Heart left ventricle (tissue), 16 donors: Measurements from ENCODE around the gene HSD17B10. TPM values are rescaled to one million over a fixed set of nuclear protein-coding genes. Genes with fewer than 3 reads are reported as not detected.
A peak's percentile ranks its signal among the peaks of the same experiment; 100 is the strongest.

Experiments used
- ATAC-seq, 4 donors: fragments of 200-7000 bp; cut with Tn5 transposase; one replicate each; pipeline ENCODE4 v1.9.1; 2020 to 2022; ENCODE audit warnings: moderate library complexity in 4 of 4, mild to moderate bottlenecking in 3 of 4, moderate number of reproducible peaks in 1 of 4
- DNase-seq, 5 donors: peaks; one replicate each; pipeline ENCODE4 v3.0.0-alpha.2; 2020
- H3K27ac ChIP-seq, 12 donors: fragments of 200-600 bp; sonication (generic) in 4 of 12; one replicate each; pipeline versions ENCODE4 v1.5.0 to v1.8.0; 2016 to 2022; ENCODE audit warnings: mild to moderate bottlenecking in 2 of 12
- H3K27me3 ChIP-seq, 9 donors: fragments of 200-600 bp; sonication (generic) in 2 of 9; one replicate each; pipeline versions ENCODE4 v1.5.1 to v1.8.0; 2016 to 2022; ENCODE audit warnings: mild to moderate bottlenecking in 3 of 9
- H3K36me3 ChIP-seq, 9 donors: fragments of 200-600 bp; sonication (generic) in 2 of 9; one replicate each; pipeline versions ENCODE4 v1.5.0 to v1.8.0; 2018 to 2022; ENCODE audit warnings: mild to moderate bottlenecking in 2 of 9
- H3K4me1 ChIP-seq, 12 donors: fragments of 200-600 bp; sonication (generic) in 4 of 12; one replicate each; pipeline versions ENCODE4 v1.5.0 to v1.8.0; 2016 to 2022; ENCODE audit warnings: mild to moderate bottlenecking in 3 of 12
- H3K4me3 ChIP-seq, 12 donors: fragments of 200-600 bp; sonication (generic) in 4 of 12; one replicate each; pipeline versions ENCODE4 v1.5.0 to v1.8.0; 2017 to 2022; ENCODE audit warnings: mild to moderate bottlenecking in 9 of 12, moderate library complexity in 4 of 12
- H3K9me3 ChIP-seq, 12 donors: fragments of 200-600 bp; sonication (generic) in 4 of 12; one replicate each; pipeline versions ENCODE4 v1.5.0 to v1.8.0; 2016 to 2022; ENCODE audit warnings: mild to moderate bottlenecking in 1 of 12
- POLR2A ChIP-seq, 2 donors: fragments of 450-650 bp; IDR thresholded peaks; one replicate each; pipeline ENCODE4 v1.6.1; 2017; ENCODE audit warnings: antibody characterized with exemption in 2 of 2, mild to moderate bottlenecking in 2 of 2, moderate library complexity in 2 of 2
- whole genome bisulfite sequencing, 4 donors: extraction: QIAGEN DNeasy Blood & Tissue Kit in 2 of 4; methylation state at CpG; one replicate each; pipeline versions ENCODE4 v1.1.5 to v1.1.7; 2013 to 2018; 5-methylcytosine and 5-hydroxymethylcytosine counted together
- intact Hi-C, 10 donors: fragments of 100-400 bp; cut with DNase I; formaldehyde crosslinking; loops; one replicate each; pipeline versions ENCODE4 v1.11.1 to v1.14.2; 2022
- microRNA-seq, 4 donors: library from miRNA; unstranded; fragments of <30 nt; microRNA quantifications; one replicate each; pipeline versions ENCODE4 to v1.2.0, GENCODE V29; 2017 to 2020
- polyA plus RNA-seq, 2 donors: library from polyadenylated mRNA; stranded (reverse); fragments of 200-250 nt; gene quantifications; one replicate each; pipeline ENCODE4 v1.2.3, GENCODE V29; 2013
- total RNA-seq, 9 donors: library from RNA; depleted of rRNA in 2 of 9; stranded (reverse); fragments of >200 nt in 2 of 9; fragmentation: NEBNext Ultra II Directional in 3 of 9; extraction: Animal tissue kit (Norgen Biotek cat#: 25700) in 3 of 9; gene quantifications; one replicate each; pipeline versions ENCODE4 v1.1.0 to v1.2.4, GENCODE V29; 2016 to 2023
- TF ChIP-seq, protein P1 (sequence below), 12 donors: fragments of 200-600 bp; sonication (generic) in 4 of 12; IDR thresholded peaks; one replicate each; pipeline versions ENCODE4 v1.5.0 to v1.8.0; 2018 to 2022; ENCODE audit warnings: antibody characterized with exemption in 12 of 12, mild to moderate bottlenecking in 5 of 12
- donor health status: ischemic (EF 13 %, LVEDD 7.1; RV severe dilation, severe dysfunction).
- donor health status: healthy with polysubstance abuse.
- donor health status: DM: no; HTN: yes; CAD: no.
- donor health status: DM: no; HTN: no; CAD: no.
- donor health status: ischemic (EF 25% LVEDD 6.9; RV normal size, moderate dysfunction).
- donor health status: ischemic (EF 25% LVEDD 5.7; RV mildly dilated, moderate dysfunction).
- donor health status: healthy.
- donor health status: DM: yes; HTN: yes; CAD: no.
- donor health status: ischemic (EF 35%, LVEDD 5.7; RV mildly dilated, moderate dysfunction).
- donor health status: nonischemic (EF 11% LVEDD 7.7; RV severe dilation, severe dysfunction).
- donor health status: DM: yes; HTN: yes; CAD: no.
- donor health status: PGD.
- donor health status: ischemic (EF 29% LVEDD 5.4; RV normal size, mild dysfunction).
- donor health status: nonischemic (EF 23%, LVEDD 6.1; RV moderate dilation, normal function).

The HSD17B10 gene
- total and polyA plus RNA-seq, 11 donors = 49.7 to 169 (median 94.3) TPM

DNA sequence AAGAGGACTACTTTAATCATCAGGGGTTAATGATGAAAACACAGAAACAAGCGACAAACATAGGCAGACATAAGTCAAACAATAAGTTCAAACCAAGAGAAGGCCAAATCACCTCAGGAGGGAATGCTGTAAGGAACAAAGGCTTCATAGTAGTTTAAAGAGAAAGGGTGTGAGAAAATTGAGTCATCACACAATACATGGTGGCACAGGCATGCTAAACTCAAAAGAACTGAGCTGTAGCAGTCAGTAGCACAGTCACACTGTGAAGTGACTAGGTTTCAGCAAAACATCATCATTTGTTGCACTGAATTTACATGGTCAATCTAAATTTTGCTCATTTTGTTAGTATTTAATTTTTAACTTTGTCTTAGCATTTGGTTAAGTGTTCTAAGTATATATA is 36.0 kb downstream of the HSD17B10 start:
- TF ChIP-seq POLR2A (IDR thresholded peaks at IDR 0.05) = no peak
- TF ChIP-seq, protein P1, sequence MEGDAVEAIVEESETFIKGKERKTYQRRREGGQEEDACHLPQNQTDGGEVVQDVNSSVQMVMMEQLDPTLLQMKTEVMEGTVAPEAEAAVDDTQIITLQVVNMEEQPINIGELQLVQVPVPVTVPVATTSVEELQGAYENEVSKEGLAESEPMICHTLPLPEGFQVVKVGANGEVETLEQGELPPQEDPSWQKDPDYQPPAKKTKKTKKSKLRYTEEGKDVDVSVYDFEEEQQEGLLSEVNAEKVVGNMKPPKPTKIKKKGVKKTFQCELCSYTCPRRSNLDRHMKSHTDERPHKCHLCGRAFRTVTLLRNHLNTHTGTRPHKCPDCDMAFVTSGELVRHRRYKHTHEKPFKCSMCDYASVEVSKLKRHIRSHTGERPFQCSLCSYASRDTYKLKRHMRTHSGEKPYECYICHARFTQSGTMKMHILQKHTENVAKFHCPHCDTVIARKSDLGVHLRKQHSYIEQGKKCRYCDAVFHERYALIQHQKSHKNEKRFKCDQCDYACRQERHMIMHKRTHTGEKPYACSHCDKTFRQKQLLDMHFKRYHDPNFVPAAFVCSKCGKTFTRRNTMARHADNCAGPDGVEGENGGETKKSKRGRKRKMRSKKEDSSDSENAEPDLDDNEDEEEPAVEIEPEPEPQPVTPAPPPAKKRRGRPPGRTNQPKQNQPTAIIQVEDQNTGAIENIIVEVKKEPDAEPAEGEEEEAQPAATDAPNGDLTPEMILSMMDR (IDR thresholded peaks at IDR 0.05) = no peak

DNA sequence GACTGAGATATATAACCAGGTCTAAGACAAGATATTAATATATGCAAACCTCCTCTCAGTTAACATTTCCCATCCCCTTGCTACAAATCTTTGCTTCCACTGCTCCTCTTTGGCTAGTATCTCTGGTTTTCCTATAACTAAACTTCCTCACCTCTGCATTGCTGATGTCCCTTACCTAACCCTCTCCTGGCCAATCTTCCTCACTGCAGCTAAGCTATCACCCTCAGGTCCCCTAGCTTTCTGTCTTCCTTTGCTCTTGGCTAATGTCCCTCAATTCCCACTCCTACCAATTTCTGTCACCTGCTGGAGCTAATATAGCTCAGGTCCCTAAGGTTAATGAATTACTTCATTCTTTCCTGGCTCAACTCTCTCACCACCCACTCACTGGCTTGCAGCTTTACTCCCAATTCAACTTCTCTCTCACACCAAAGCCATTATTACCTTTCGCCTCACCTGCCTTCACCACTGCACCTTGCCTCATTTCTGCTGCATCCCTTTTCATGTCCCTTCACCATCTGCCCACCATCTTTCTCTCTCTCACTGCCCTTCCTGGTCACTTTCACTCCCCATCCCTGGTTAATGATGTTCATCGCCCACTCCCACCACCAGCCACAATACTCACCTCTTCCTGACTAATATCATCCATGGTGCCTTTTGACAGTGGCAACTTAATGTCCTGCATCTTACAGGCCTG is 38.4 kb downstream of the HSD17B10 start:
- DNase-seq = no peak
- no peak overlapping the region for H3K4me3 ChIP-seq
- H3K36me3 ChIP-seq = peaks cover 0 to 97% (median 64%) of the 10 kb centered on the region in 9 donors
- no peak for TF ChIP-seq POLR2A (IDR thresholded peaks at IDR 0.05)
- TF ChIP-seq, protein P1 (IDR thresholded peaks at IDR 0.05) = no peak
- ATAC-seq = no peak
- H3K27me3 ChIP-seq = no peaks in the 10 kb centered on the region
- no peak overlapping the region for H3K27ac ChIP-seq
- intact Hi-C loops = no loop called here
- WGBS, 4 donors = 95 to 99% (median 96%) methylated on average over 2 of the region's 2 CpGs
- H3K4me1 ChIP-seq = no peaks in the 10 kb centered on the region
- no peaks in the 10 kb centered on the region for H3K9me3 ChIP-seq

More for the DNA sequence above, 36.0 kb downstream of the HSD17B10 start:
- DNase-seq (no peak), ATAC-seq (no peak)
- Histone ChIP-seq H3K27me3 (no peaks in the 10 kb centered on the region), H3K36me3 (peaks cover 0 to 97% (median 70%) of the 10 kb centered on the region in 9 donors), H3K4me1 (no peaks in the 10 kb centered on the region), H3K4me3 (no peak overlapping the region), H3K9me3 (no peaks in the 10 kb centered on the region), H3K27ac (no peak overlapping the region)
- intact Hi-C loops = no loop called here
- WGBS, 4 donors = 87 to 100% (median 97%) methylated on average over 1 of the region's 1 CpG

DNA sequence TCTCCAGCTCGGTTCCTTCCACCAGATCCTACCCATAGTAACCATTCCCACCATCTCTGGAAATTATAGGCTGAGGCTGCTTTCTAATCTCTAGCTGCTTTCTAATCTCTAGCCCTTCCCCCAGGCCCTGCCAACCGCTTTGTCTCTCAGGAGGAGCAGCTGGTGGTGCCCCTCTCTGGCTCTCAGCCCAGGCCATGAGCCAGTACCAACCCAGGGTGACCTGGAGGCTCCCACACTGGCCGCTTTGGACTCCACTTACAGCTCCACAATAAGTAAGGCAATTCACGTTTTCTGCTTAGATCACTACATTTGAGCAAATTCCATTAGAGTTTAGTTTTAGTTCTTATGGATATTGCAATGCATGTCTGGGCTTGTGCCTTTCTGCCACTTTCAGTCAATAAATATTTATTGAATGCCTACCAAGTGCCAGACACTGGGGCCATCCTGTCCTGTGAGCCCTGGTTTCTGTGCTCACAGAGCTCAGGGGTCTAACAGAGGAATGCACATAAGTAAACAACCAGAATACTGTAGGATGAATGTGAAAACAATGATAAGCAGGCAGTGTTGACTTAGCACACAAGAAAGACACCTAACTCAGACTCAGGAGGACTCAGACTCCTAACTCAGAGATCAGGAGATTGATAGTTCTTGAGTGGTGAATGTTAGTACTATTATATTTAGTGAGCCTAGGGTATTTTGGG is 50.6 kb downstream of the HSD17B10 start:
- TF ChIP-seq, protein P1 (IDR thresholded peaks at IDR 0.05) = no peak
- no peak for TF ChIP-seq POLR2A (IDR thresholded peaks at IDR 0.05)
- H3K9me3 ChIP-seq = no peaks in the 10 kb centered on the region
- H3K27me3 ChIP-seq = no peaks in the 10 kb centered on the region
- WGBS, 4 donors = 51 to 82% (median 69%) methylated on average over 4 of the region's 4 CpGs
- intact Hi-C loops = no loop called here
- no peaks in the 10 kb centered on the region for H3K4me1 ChIP-seq
- ATAC-seq (peak in 3 of 4 donors; percentile 62 to 71 (median 70)), DNase-seq (peak in 4 of 5 donors; percentile 20 to 48 (median 33))
- H3K4me3 ChIP-seq = no peak overlapping the region
- H3K36me3 ChIP-seq = peaks cover 0 to 99% (median 63%) of the 10 kb centered on the region in 9 donors
- H3K27ac ChIP-seq = no peak overlapping the region

Small RNA genes lying within 50 kb of the gene (microRNA-seq; reads per million reads assigned to microRNA genes)
- gene MIR6857 = 0 to 0.62 (median 0.13) reads per million in 4 donors

Other genes starting within 250 kb of the HSD17B10 start
- 10 to 100 TPM; 32.3 to 67.2 (median 43.6) TPM for gene KDM5C, start 209.2 kb downstream of the HSD17B10 start, total RNA-seq
- gene KDM5C, start 209.2 kb downstream of the HSD17B10 start, polyA plus RNA-seq = 10 to 100 TPM; 23.8 to 32.5 TPM
- 10 to 100 TPM; 10.2 to 16.4 (median 12.6) TPM for gene IQSEC2, start 152.8 kb downstream of the HSD17B10 start, total RNA-seq
- 10 to 100 TPM in 1 of 2 donors, 1 to 10 TPM in 1; 7.7 to 16.1 TPM for gene IQSEC2, start 152.8 kb downstream of the HSD17B10 start, polyA plus RNA-seq
- gene SMC1A, start 11.7 kb downstream of the HSD17B10 start, total RNA-seq = 10 to 100 TPM; 25.3 to 64.6 (median 36.4) TPM
- 10 to 100 TPM; 13.6 to 21.3 TPM for gene SMC1A, start 11.7 kb downstream of the HSD17B10 start, polyA plus RNA-seq
- 1 to 10 TPM in 2 of 9 donors, under 1 TPM in 7; 0.28 to 1.7 (median 0.63) TPM for gene RIBC1, start 11.5 kb downstream of the HSD17B10 start, total RNA-seq
- under 1 TPM; 0.50 to 0.61 TPM for gene RIBC1, start 11.5 kb downstream of the HSD17B10 start, polyA plus RNA-seq